NCI-H1048 (cell line): ENCODE data around the gene TMEM232.
A peak's percentile ranks its signal among the peaks of the same experiment; 100 is the strongest.
"Not testable (repeated sequence)": the region's sequence is repeated elsewhere in the genome, so short reads cannot be mapped to it uniquely, and the experiment has no call there.

Source experiments
- DNase-seq: peaks from one replicate; lab custom pipeline; 2025; lab: John Stamatoyannopoulos, UW

The TMEM232 gene

DNA sequence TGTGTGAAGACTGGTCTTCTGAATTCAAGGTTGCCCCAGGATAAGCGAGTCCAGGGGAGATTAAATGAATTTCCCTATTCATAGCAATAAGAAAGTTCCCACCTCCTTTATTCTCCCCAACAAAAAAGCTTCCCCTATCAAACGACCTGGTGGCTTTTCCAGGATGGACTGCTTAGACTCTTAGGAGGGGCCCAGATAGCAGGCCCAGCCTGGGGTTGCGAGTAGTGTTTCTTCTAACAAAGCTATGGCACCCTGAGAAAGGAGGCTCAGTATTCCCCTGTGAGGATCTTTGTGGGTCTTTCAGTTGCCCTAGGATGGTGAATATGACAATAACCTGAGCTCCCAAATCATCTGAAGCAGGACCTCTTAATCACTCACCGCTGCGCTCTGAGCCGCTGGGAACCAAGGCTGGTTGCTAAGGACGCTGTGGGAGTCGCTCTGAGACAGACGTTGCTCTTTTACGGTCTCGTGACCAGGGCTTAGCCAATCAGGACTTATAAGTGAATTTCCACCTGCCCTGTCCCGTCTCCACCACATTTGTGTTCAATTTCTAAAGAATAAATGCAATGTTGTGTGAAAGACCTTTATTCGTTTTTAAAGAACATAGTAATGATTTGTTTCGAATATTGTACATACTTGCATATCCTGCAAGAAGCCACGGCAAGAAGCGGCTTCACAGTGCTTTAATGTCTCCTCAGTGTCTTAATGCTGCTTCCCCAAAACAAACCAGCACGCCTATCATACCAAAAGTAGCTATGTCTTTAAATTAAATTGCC lies at the start of gene TMEM232:
TSS of gene TMEM232 (minus strand) at position 423 of the 776 bp plus-strand sequence. CDS start 59,319 bp downstream, outside the sequence.
- no peak for DNase-seq

GRCh38 chr5:110770286-110770685 lies 43.8 kb upstream of the TMEM232 start:
- DNase-seq: no peak

DNA sequence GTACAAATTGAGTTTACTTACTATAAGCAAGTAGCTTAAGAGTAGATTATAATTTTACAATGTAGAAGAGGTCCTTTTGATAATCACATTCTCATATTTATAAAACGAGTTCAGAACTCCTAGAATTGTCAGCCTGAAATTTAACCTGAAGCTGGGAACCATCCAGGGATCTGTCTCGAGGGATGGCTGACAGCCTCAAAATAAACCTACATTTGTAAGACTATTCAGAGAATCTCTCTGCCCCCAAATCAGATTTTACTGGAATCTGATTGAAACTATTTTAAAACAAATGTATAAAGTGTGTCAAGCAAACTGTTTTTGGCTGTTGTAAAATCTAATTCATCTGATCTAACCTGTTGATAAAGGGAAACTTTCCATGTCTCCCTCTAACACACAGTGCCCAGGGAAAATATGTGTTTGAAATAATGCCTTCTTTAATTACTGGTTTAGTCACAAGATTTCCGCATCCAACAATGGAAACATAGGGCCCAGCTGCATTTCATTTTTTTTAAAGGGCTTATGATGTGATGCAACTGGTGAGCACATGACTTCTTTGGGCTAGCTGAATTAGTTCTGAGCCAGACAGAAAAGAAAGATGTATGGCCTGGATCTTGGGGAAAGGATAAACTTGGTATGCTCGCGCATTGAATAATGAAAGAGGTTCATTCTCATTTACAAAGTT lies 42.7 kb upstream of the TMEM232 start:
- DNase-seq: no peak

GRCh38 chr5:110768138-110768860 lies 41.8 kb upstream of the TMEM232 start:
- DNase-seq: no peak

GRCh38 chr5:110760158-110760557 lies 33.7 kb upstream of the TMEM232 start:
- no peak for DNase-seq

DNA sequence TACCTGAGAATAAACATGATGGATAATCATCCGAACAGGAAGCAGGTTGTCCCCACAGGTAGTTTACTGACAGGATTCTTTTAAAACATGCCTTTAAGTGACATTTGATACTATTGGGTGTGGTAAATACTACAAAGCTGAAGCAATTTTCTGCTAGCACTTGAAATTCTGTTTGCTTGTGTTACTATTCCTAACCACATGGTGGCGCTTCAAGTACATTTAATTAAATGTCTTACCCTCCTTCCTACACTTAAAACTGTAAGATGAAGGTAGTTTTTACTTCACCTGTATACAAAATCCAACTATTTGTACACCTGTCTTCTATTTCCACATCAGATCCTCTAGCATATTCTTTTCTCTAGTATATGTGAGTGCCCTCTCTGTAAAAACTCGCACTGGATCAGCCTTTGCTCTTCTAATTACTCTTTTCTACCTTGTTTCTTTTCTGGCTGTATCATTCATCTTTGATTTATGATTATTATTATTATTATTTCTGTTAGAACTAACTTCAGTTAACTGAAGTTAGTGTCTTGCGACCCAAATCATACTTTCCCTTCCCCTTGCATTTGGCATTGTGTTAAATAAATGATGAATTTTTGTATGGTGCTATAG lies 30.8 kb upstream of the TMEM232 start:
- peak; percentile 11 for DNase-seq

GRCh38 chr5:110754181-110754580 lies 27.7 kb upstream of the TMEM232 start:
- DNase-seq: no peak

DNA sequence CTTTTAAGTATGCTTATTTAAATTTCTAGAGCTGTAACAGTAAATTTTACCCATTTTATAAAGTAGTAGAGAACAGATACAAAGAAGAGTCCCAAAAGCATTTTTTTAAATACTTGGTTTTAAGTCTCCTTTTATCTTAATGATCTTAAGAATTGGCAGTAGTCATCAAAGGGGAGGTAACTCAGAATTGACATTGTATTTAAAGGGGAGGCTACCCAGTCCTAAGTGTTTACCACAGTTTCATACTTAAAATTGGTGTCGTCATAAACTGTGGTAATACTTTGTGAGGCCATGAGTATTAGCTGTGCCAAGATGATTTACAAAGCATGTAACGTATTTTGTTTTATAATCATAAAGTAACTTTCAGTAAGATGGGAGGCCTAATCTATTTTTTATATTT lies 27.1 kb upstream of the TMEM232 start:
- DNase-seq: no peak

DNA sequence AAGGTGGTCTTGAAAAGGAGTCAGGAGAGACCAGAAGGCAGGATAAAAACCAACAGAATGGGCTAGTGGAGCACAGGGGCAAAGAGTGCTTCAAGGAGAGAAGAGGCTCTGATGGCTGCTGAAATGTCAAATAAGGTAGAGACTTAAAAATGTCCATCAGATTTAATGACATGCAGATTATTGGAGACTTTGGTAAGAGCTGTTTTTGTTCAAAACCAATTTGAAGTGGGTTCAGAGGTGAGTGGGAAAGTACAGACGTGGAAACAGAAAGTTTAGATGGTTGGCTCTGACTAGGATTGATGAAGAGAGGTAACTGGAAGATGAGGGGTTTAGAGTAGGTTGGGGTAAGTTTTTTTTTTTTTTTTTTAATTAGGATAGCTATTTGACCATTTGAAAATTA lies 26.5 kb upstream of the TMEM232 start:
- DNase-seq: no peak

DNA sequence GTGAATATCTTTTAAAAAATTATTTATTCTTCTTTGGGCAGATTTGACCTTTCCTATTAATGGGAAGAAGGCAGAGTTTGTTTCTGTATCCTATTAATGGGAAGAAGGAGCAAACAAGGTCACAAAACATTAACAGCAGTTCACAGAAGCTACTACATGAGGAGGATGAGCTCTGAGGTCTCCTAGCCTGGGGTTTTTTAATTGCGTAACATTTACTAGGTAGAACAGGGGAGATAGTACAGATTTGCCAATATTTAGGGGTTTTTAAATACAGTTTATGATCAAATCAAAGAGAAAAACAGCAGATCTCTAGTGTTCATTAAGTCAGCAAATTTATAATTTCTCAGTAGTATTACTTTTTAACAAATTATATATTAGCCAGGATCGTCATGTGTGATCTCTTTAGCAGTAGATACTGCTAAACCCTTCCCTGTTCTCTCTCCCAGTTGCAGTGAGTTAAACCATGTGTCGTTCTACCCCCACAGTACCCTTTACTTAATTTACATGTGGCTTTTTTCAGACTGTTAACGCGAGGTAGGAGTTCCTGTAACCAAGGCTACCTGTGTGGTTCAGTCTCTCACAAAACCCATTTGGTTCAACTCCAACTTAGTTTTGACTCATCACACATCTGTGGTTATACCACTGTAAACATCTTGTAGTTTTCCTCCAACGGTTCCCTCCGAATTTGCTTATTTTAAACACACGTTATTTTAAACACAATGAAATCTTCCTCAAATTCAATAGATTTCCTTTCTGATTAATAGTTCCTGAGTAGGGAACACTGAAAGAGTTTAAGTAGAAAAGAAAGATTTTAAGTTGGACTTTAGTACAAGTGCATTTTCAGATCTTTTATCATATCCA lies 25.7 kb upstream of the TMEM232 start:
- DNase-seq: no peak

- DNase-seq: no peak
These were observed 12.6 kb upstream of the TMEM232 start, which contains the start of gene SLC25A46 for GRCh38 chr5:110738812-110739651. SLC25A46 (plus strand) TSS chr5:110739007; CDS start chr5:110739120, 113 bp downstream.

DNA sequence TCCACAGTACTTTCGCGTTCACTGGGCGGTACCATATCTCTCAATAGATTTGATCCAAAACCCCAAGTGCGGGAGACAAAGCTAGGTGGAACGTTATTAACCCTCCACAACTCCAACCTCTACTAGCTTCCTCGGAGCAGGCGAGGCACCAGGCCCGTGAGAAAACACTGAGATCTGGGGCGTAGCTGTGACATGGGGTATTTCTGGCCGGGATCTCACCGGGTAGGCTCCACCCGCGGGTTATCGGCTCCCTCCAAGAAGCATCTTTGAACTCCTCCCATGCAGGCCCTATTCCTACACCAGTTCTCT lies 12.0 kb upstream of the TMEM232 start:
- no peak for DNase-seq

- DNase-seq: no peak
These were observed 10.3 kb upstream of the TMEM232 start for GRCh38 chr5:110736753-110737152.

GRCh38 chr5:110735556-110735955 lies 9.1 kb upstream of the TMEM232 start:
- no peak for DNase-seq

DNA sequence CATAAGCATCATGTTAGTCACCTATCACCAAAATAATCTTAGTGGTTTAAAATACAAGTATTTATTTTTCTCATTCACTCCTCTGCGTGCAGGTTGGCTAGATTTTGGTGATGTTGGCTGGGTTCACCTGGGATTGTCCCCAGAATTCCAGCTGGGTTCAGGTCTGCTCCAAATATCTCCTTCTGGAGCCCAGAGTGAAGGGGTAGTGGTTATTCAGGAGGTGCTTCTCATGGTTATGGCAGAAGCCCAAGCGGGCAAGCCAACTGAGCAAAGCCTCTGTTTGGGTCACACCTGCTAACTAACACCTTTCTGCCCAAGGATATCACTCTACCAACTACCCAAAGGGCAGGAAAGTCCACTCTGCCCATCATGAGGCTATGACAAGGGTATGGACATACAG lies 7.6 kb upstream of the TMEM232 start:
- no peak for DNase-seq

GRCh38 chr5:110731499-110731898 lies 5.0 kb upstream of the TMEM232 start:
- not testable (repeated sequence) for DNase-seq

DNA sequence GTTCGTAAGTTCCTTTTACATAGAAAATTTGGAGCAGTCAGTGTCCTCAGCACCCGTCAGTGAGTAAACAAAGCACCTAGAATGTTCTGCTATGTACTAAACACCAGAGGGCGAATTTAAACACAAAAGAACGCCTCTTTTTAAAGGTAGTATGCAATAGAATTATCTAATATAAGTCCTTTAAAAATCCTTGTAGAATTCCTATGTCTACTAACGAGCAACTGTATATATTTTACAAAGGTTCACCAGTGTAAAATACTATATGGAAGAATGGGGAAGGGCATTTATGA lies 499 bp upstream of the TMEM232 start:
- DNase-seq: no peak

DNA sequence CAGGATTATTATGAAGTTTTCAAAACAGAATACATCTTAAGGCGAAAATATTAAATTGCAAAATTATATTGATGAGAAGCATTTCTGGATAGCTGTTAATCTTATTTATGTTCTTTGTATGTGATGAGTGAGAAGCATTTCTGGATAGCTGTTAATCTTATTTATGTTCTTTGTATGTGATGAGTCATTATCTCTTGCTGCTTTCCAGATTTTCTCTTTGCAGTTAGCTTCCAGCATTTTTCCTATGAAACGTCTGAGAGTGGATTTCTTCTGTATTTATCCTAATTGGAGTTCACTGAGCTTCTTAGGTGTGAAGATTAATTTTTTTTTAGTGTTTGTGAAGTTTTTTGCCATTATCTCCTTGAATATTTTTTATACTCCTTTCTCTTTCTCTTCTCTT lies 8.2 kb downstream of the TMEM232 start:
- DNase-seq: no peak

GRCh38 chr5:110716247-110717245 lies 9.9 kb downstream of the TMEM232 start:
- DNase-seq: no peak
